ENCODE data around the gene KRTAP4-3.
"Not testable (repeated sequence)": the region's sequence is repeated elsewhere in the genome, so short reads cannot be mapped to it uniquely, and the experiment has no call there.

Gene KRTAP4-3

DNA sequence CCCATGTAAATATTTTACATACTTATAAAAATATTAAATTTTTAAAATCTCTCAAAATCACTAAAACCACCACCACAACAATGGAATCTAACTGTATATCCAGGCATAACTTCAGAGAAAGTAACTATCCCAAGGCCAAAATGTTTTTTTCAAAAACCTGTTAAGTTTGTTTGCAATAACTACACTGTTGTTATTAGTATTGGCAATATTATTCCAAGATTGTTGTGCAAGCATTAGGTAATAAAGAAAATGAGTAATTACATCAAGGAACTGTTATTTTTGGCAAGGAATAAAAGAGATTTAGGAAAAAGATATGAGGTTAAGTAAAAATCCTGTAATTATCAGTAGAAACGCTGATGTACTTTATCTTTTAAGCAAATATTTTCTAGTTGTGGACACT, 40.6 kb downstream of the KRTAP4-3 start:
- H3K27ac ChIP-seq = no peak overlapping the region
- H2AFZ ChIP-seq = no peak overlapping the region
- no peaks in the 10 kb centered on the region for H3K4me1 ChIP-seq
- H3K9me3 ChIP-seq (ENCODE audit: control insufficient read depth, low read length) = no peaks in the 10 kb centered on the region
- no peaks in the 10 kb centered on the region for H3K36me3 ChIP-seq (ENCODE audit: control insufficient read depth, insufficient read depth, low read length)
- TF ChIP-seq, protein P1, sequence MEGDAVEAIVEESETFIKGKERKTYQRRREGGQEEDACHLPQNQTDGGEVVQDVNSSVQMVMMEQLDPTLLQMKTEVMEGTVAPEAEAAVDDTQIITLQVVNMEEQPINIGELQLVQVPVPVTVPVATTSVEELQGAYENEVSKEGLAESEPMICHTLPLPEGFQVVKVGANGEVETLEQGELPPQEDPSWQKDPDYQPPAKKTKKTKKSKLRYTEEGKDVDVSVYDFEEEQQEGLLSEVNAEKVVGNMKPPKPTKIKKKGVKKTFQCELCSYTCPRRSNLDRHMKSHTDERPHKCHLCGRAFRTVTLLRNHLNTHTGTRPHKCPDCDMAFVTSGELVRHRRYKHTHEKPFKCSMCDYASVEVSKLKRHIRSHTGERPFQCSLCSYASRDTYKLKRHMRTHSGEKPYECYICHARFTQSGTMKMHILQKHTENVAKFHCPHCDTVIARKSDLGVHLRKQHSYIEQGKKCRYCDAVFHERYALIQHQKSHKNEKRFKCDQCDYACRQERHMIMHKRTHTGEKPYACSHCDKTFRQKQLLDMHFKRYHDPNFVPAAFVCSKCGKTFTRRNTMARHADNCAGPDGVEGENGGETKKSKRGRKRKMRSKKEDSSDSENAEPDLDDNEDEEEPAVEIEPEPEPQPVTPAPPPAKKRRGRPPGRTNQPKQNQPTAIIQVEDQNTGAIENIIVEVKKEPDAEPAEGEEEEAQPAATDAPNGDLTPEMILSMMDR (IDR thresholded peaks at IDR 0.05) = no peak
- no peak overlapping the region for H3K4me3 ChIP-seq (ENCODE audit: low read depth, low read length)
- no peaks in the 10 kb centered on the region for H3K27me3 ChIP-seq (ENCODE audit: control insufficient read depth, insufficient read depth, low read length)
- H3K4me2 ChIP-seq (ENCODE audit: low read length) = no peak overlapping the region
- H3K9ac ChIP-seq = no peak overlapping the region
- H3K79me2 ChIP-seq = no peaks in the 10 kb centered on the region

DNA sequence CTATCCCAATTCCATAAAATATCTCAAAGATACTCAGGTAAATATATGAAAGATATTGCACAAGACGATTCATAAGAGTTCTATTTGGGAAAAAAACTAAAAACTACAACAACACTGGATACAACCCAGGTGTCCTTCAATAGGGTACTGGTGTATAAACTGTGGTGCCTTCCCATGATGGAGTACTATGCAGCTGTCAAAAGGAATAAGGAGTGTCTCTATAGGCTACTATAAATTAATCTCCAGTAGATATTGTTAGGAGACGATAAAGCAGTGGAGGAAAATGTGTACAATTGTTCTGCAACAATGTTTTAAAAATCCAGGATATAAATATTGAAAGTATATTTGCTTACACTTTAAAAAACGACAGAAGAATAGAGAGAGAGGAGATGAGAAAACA, 41.6 kb downstream of the KRTAP4-3 start:
- Histone ChIP-seq H3K4me1 (no peaks in the 10 kb centered on the region), H2AFZ (no peak overlapping the region), H3K9me3 (ENCODE audit: control insufficient read depth, low read length) (no peaks in the 10 kb centered on the region), H3K4me2 (ENCODE audit: low read length) (no peak overlapping the region), H3K27ac (no peak overlapping the region), H3K79me2 (no peaks in the 10 kb centered on the region), H3K27me3 (ENCODE audit: control insufficient read depth, insufficient read depth, low read length) (no peaks in the 10 kb centered on the region), H3K36me3 (ENCODE audit: control insufficient read depth, insufficient read depth, low read length) (no peaks in the 10 kb centered on the region), H3K4me3 (ENCODE audit: low read depth, low read length) (no peak overlapping the region), H3K9ac (no peak overlapping the region)
- TF ChIP-seq, protein P1 (IDR thresholded peaks at IDR 0.05) = no peak

DNA sequence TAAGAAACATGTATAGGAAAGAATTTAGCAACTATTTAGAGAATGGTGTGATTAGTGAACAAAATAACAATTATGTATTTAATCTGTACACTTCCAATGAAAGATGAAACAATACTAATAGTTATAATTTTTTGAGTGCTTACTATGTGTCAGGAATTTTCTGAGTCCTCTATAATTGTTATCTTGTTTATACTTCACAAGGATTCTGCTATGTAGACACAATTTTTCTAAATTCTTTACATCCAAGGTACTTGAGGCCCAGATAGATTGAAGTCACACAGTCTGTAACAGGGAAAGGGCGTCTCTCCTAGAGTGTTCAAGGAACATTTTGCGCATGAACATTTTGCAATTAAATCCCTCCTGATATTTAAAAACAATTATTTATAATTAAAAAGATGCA, 43.0 kb downstream of the KRTAP4-3 start:
- H3K27ac ChIP-seq = no peak overlapping the region

DNA sequence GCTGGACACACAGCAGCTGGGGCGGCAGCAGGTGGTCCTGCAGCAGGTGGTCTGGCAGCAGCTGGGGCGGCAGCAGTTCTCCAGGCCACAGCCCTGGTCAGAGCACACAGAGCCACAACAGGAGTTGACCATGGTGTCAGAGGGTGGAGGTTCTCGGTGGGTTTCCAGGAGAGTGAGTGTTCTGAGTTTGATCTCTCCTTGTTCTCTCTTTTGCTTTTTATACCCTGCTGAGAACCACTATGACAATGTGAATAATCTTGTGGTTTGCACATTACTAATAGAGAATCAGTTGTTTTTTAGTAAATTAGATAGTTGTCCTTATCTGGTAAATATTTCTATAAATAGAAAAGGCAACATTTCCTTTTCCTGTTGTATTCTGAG, 44.0 kb downstream of the KRTAP4-3 start, which contains the start of gene KRTAP4-12:
TSS of gene KRTAP4-12 (minus strand) at position 192 of the 381 bp plus-strand sequence. CDS start at position 132, 60 bp downstream.
- H3K4me1 ChIP-seq; H3K4me2 ChIP-seq (ENCODE audit: low read length); H3K9ac ChIP-seq; H3K27ac ChIP-seq; H3K4me3 ChIP-seq (ENCODE audit: low read depth, low read length); H3K9me3 ChIP-seq (ENCODE audit: control insufficient read depth, low read length); H2AFZ ChIP-seq; H3K79me2 ChIP-seq; H3K27me3 ChIP-seq (ENCODE audit: control insufficient read depth, insufficient read depth, low read length); H3K36me3 ChIP-seq (ENCODE audit: control insufficient read depth, insufficient read depth, low read length): not testable (repeated sequence)

More for the DNA sequence above, 43.0 kb downstream of the KRTAP4-3 start:
- Histone ChIP-seq H3K4me3 (ENCODE audit: low read depth, low read length) (no peak overlapping the region), H3K36me3 (ENCODE audit: control insufficient read depth, insufficient read depth, low read length) (no peaks in the 10 kb centered on the region), H3K27me3 (ENCODE audit: control insufficient read depth, insufficient read depth, low read length) (no peaks in the 10 kb centered on the region), H3K4me2 (ENCODE audit: low read length) (no peak overlapping the region), H2AFZ (no peak overlapping the region), H3K9ac (no peak overlapping the region), H3K9me3 (ENCODE audit: control insufficient read depth, low read length) (no peaks in the 10 kb centered on the region), H3K4me1 (no peaks in the 10 kb centered on the region), H3K79me2 (no peaks in the 10 kb centered on the region)
- TF ChIP-seq, protein P1 (IDR thresholded peaks at IDR 0.05) = no peak

DNA sequence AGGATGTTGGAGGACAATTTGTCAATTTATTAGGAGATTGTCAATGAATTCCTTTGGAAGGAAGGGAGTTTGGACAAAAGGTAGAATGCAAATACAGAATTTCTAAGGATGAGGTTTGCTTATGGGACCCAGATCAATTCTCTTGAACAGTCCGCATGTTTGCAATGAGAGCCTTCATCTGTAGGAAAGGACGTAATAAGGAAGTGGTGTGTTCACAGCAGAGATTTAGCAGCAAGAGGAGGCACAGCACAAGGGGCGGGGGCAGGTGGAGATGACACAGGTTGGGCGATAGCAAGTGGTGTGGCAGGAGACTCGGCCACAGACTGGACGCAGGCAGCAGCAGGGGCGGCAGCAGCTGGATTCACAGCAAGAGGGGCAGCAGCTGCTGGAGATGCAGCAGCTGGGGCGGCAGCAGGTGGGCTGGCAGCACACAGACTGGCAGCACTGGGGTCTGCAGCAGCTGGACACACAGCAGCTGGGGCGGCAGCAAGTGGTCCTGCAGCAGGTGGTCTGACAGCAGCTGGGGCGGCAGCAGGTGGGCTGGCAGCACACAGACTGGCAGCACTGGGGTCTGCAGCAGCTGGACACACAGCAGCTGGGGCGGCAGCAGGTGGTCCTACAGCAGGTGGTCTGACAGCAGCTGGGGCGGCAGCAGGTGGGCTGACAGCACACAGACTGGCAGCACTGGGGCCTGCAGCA, 44.6 kb downstream of the KRTAP4-3 start:
- H3K4me2 ChIP-seq (ENCODE audit: low read length); H2AFZ ChIP-seq; H3K27me3 ChIP-seq (ENCODE audit: control insufficient read depth, insufficient read depth, low read length); H3K9ac ChIP-seq; H3K27ac ChIP-seq; H3K9me3 ChIP-seq (ENCODE audit: control insufficient read depth, low read length); H3K4me3 ChIP-seq (ENCODE audit: low read depth, low read length); H3K4me1 ChIP-seq; H3K36me3 ChIP-seq (ENCODE audit: control insufficient read depth, insufficient read depth, low read length); H3K79me2 ChIP-seq: not testable (repeated sequence)

DNA sequence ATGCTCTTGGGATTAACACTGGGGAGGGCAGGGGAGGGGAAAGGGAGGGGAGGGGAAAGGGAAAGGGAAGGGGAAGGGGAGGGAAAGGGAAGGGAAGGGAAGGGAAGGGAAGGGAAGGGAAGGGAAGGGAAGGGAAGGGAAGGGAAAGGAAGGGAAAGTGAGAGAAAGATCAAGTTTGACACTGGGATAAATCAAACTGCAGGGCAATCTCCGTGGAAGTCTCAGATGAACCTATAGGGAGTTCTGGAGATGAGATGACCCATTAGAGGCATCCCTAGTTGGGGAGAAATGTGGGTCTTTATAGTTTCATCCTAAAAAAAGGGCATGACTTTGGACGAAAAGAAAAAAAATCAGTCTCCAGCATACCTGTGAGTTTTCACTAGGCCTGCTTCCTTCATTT, 46.3 kb downstream of the KRTAP4-3 start:
- TF ChIP-seq, protein P1 (IDR thresholded peaks at IDR 0.05) = no peak
- H3K27ac ChIP-seq = no peak overlapping the region
- H2AFZ ChIP-seq = no peak overlapping the region

DNA sequence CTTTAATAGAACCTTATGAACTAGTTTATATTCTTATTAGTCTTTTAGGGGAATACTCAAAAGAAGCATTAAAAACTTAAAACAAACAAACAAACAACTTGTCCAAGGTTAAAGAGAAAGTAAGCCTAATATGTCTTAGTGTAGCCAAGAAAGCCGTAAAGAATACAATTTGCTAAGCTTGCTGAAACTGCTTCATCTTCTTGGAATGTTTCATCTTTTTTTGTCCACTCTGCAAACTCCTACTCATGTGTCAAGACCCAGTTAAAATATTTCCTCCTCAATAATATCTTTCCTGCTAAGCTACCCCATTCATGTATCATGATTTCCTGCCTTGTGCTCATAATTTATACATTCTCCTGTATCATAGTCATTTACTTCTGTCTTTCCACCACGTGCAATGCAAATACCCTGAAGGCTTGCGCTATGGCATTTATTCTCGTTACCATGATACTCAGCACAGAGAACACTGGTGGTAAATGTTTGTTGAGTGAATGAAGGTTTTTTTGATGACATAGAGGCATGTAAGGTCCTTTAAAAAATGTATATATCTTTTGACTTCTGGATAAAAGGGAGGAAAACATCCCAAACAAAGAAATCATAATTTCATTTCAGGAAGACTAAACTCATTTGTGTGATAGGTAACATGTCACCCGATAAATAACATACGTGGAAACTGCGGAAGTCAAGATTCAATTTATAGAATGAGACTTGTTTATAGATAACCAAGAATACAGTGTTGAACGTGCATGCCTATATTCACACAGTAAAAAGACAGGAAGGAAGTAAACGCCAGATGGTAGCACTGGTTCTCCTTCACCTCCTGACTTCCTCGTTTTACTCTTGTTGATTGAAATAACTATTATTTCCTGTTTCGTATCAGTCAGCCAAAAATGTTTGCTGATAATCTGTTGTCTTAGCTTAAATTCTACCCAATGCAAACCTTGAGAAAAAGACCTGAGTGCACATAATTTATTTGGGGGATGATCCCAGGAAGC, 48.0 kb downstream of the KRTAP4-3 start:
- not testable (repeated sequence) for H3K27ac ChIP-seq; H3K4me1 ChIP-seq; H3K36me3 ChIP-seq (ENCODE audit: control insufficient read depth, insufficient read depth, low read length); H2AFZ ChIP-seq; H3K27me3 ChIP-seq (ENCODE audit: control insufficient read depth, insufficient read depth, low read length); H3K9me3 ChIP-seq (ENCODE audit: control insufficient read depth, low read length); H3K79me2 ChIP-seq; H3K9ac ChIP-seq; H3K4me3 ChIP-seq (ENCODE audit: low read depth, low read length); H3K4me2 ChIP-seq (ENCODE audit: low read length)

More for the DNA sequence above, 46.3 kb downstream of the KRTAP4-3 start:
- no peaks in the 10 kb centered on the region for H3K9me3 ChIP-seq (ENCODE audit: control insufficient read depth, low read length)
- H3K4me3 ChIP-seq (ENCODE audit: low read depth, low read length) = no peak overlapping the region
- H3K79me2 ChIP-seq = no peaks in the 10 kb centered on the region
- H3K4me1 ChIP-seq = no peaks in the 10 kb centered on the region
- H3K36me3 ChIP-seq (ENCODE audit: control insufficient read depth, insufficient read depth, low read length) = no peaks in the 10 kb centered on the region
- H3K27me3 ChIP-seq (ENCODE audit: control insufficient read depth, insufficient read depth, low read length) = no peaks in the 10 kb centered on the region
- no peak overlapping the region for H3K9ac ChIP-seq
- H3K4me2 ChIP-seq (ENCODE audit: low read length) = no peak overlapping the region
